ENCODE data around the gene CACNA2D2.

CACNA2D2 gene

DNA sequence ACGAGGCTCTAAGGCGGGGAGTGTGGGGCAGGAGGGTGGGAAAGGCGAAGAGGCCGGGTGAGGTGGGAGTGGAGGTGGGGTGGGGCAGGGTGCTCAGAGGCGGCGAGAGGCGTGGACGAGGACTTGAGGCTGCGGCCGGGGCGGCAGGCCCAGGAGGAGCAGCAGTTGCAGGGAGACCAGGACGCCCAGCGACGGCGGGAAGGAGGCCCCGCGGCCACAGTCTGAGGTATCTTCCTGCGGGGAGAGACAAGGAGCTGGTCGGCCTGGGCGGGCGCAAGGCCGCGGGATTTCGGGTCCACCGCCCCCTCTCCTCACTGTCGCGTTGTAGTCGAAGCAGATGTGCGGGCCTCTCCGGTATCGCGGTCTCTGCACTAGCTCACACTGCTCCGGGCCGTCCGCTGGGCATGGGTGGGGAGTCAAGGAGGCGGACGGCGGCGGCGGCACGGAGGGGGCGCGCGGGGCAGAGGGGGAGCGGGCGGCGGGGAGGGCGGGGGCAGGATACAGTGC, 138.8 kb downstream of the CACNA2D2 start:
- no peaks in the 10 kb centered on the region for H3K9me3 ChIP-seq (ENCODE audit: insufficient read depth, low read depth, low read length)

DNA sequence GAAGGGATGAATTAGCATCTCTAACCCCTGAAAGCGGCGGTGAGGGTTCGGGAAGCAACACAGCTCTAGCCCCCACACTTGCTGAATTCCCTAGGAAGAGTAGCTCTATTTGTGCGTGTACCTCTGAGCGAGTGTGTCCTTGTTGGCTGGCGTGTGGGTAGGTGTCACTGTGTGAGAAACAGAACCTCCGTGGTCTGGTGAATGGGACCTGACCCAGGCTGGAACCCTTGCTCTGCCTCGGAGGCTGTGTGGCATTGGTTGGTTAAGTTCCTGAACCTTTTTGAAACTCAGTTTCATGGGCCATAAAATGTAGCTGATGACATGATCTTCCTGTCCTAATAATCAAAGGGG, 143.7 kb downstream of the CACNA2D2 start:
- H3K4me3 ChIP-seq (ENCODE audit: low read length, poor library complexity, severe bottlenecking) = peak overlapping the region; percentile 78

More for the DNA sequence above, 138.8 kb downstream of the CACNA2D2 start:
- no peaks in the 10 kb centered on the region for H3K36me3 ChIP-seq (ENCODE audit: insufficient read depth, low read length)
- no peak overlapping the region for H2AFZ ChIP-seq (ENCODE audit: low read length)
- no peak overlapping the region for H3K9ac ChIP-seq (ENCODE audit: low read depth, low read length, poor library complexity, severe bottlenecking)
- H3K4me3 ChIP-seq (ENCODE audit: low read length, poor library complexity, severe bottlenecking) = no peak overlapping the region
- H3K79me2 ChIP-seq (ENCODE audit: insufficient read depth, low read length) = no peaks in the 10 kb centered on the region
- no peaks in the 10 kb centered on the region for H3F3A ChIP-seq (ENCODE audit: low read depth)
- H3K9me2 ChIP-seq (replicated peaks; ENCODE audit: low read depth, low read length) = no peaks in the 10 kb centered on the region
- no peak overlapping the region for H3K4me2 ChIP-seq (ENCODE audit: low read depth, low read length, poor library complexity, severe bottlenecking)
- no peak for TF ChIP-seq EZH2phosphoT487 (IDR thresholded peaks at IDR 0.05; ENCODE audit: borderline replicate concordance)
- TF ChIP-seq CTCF (conservative IDR thresholded peaks at IDR 0.05; ENCODE audit: low read length) = no peak
- no peaks in the 10 kb centered on the region for H3K27me3 ChIP-seq (ENCODE audit: insufficient read depth, low read length, poor library complexity, severe bottlenecking)
- peaks cover 3% of the 10 kb centered on the region for H3K4me1 ChIP-seq (ENCODE audit: insufficient read depth, low read length, poor library complexity, severe bottlenecking)
- H4K20me1 ChIP-seq (ENCODE audit: insufficient read depth, low read length, poor library complexity, severe bottlenecking) = no peaks in the 10 kb centered on the region

GRCh38 chr3:50358911-50359759, 144.3 kb downstream of the CACNA2D2 start, which contains the start of gene TMEM115:
TMEM115 (minus strand) TSS chr3:50359521; CDS start chr3:50359063, 458 bp downstream.
- Histone ChIP-seq H3F3A (ENCODE audit: low read depth) (no peaks in the 10 kb centered on the region), H3K79me2 (ENCODE audit: insufficient read depth, low read length) (peaks cover 45% of the 10 kb centered on the region), H3K27me3 (ENCODE audit: insufficient read depth, low read length, poor library complexity, severe bottlenecking) (no peaks in the 10 kb centered on the region), H3K4me3 (ENCODE audit: low read length, poor library complexity, severe bottlenecking) (peak within 1 kb of the TSS; percentile 78), H3K9me3 (ENCODE audit: insufficient read depth, low read depth, low read length) (no peaks in the 10 kb centered on the region), H3K9me2 (replicated peaks; ENCODE audit: low read depth, low read length) (no peaks in the 10 kb centered on the region), H3K4me2 (ENCODE audit: low read depth, low read length, poor library complexity, severe bottlenecking) (peak within 1 kb of the TSS; percentile 92), H3K4me1 (ENCODE audit: insufficient read depth, low read length, poor library complexity, severe bottlenecking) (peaks cover 34% of the 10 kb centered on the region), H4K20me1 (ENCODE audit: insufficient read depth, low read length, poor library complexity, severe bottlenecking) (peaks cover 37% of the 10 kb centered on the region), H2AFZ (ENCODE audit: low read length) (peak within 1 kb of the TSS; percentile 73), H3K36me3 (ENCODE audit: insufficient read depth, low read length) (peaks cover 9% of the 10 kb centered on the region; the same call in 1 of the 2 replicates), H3K9ac (ENCODE audit: low read depth, low read length, poor library complexity, severe bottlenecking) (peak within 1 kb of the TSS; percentile 84)
- TF ChIP-seq EZH2phosphoT487 (IDR thresholded peaks at IDR 0.05; ENCODE audit: borderline replicate concordance) = no peak
- no peak for TF ChIP-seq CTCF (conservative IDR thresholded peaks at IDR 0.05; ENCODE audit: low read length)

More for the DNA sequence above, 143.7 kb downstream of the CACNA2D2 start:
- Histone ChIP-seq H3K9me3 (ENCODE audit: insufficient read depth, low read depth, low read length) (no peaks in the 10 kb centered on the region), H3F3A (ENCODE audit: low read depth) (no peaks in the 10 kb centered on the region), H3K4me2 (ENCODE audit: low read depth, low read length, poor library complexity, severe bottlenecking) (peak overlapping the region; percentile 55), H4K20me1 (ENCODE audit: insufficient read depth, low read length, poor library complexity, severe bottlenecking) (peaks cover 37% of the 10 kb centered on the region), H3K27me3 (ENCODE audit: insufficient read depth, low read length, poor library complexity, severe bottlenecking) (no peaks in the 10 kb centered on the region), H3K4me1 (ENCODE audit: insufficient read depth, low read length, poor library complexity, severe bottlenecking) (peaks cover 34% of the 10 kb centered on the region), H3K36me3 (ENCODE audit: insufficient read depth, low read length) (peaks cover 4% of the 10 kb centered on the region; the same call in 1 of the 2 replicates), H3K9ac (ENCODE audit: low read depth, low read length, poor library complexity, severe bottlenecking) (no peak overlapping the region), H2AFZ (ENCODE audit: low read length) (peak overlapping the region; percentile 73), H3K79me2 (ENCODE audit: insufficient read depth, low read length) (peaks cover 45% of the 10 kb centered on the region), H3K9me2 (replicated peaks; ENCODE audit: low read depth, low read length) (no peaks in the 10 kb centered on the region)
- TF ChIP-seq EZH2phosphoT487 (IDR thresholded peaks at IDR 0.05; ENCODE audit: borderline replicate concordance) (no peak), CTCF (conservative IDR thresholded peaks at IDR 0.05; ENCODE audit: low read length) (no peak)
